ENCODE results near the gene ENPP6.

ENPP6 gene

GRCh38 chr4:184162596-184162995 is 55.1 kb downstream of the ENPP6 start (continued):
- no peak for TF ChIP-seq PRDM2 (tag by site-specific recombination; IDR thresholded peaks at IDR 0.05; ENCODE audit: borderline replicate concordance)

- H3K27ac ChIP-seq (ENCODE audit: extremely low read depth, low read depth, low read length), result no peak overlapping the region
- H3K36me3 ChIP-seq (ENCODE audit: control insufficient read depth in 2 of 2, insufficient read depth in 1 of 2, low read length in 2 of 2), result no peaks in the 10 kb centered on the region
- no peak overlapping the region for H3K4me3 ChIP-seq (ENCODE audit: low read depth, low read length)
- ChIA-PET POLR2A (no interaction called here), CTCF (no interaction called here)
- TF ChIP-seq GLIS2 (tag by site-specific recombination; IDR thresholded peaks at IDR 0.05) (no peak), ZNF404 (tag by site-specific recombination; IDR thresholded peaks at IDR 0.05) (no peak), ZNF449 (tag by site-specific recombination; IDR thresholded peaks at IDR 0.05) (no peak), ZFP69B (tag by site-specific recombination; IDR thresholded peaks at IDR 0.05) (no peak), PRDM6 (tag by site-specific recombination; IDR thresholded peaks at IDR 0.05) (no peak), ZNF416 (tag by site-specific recombination; IDR thresholded peaks at IDR 0.05) (no peak), ZNF621 (tag by site-specific recombination; IDR thresholded peaks at IDR 0.05) (no peak), ZNF239 (tag by site-specific recombination; IDR thresholded peaks at IDR 0.05) (no peak), ZNF792 (tag by site-specific recombination; IDR thresholded peaks at IDR 0.05) (no peak), ZNF777 (tag by site-specific recombination; IDR thresholded peaks at IDR 0.05; ENCODE audit: borderline replicate concordance) (no peak), ZNF146 (tag by site-specific recombination; IDR thresholded peaks at IDR 0.05) (no peak), MYNN (tag by site-specific recombination; IDR thresholded peaks at IDR 0.05; ENCODE audit: borderline replicate concordance) (no peak), PRDM1 (tag by site-specific recombination; IDR thresholded peaks at IDR 0.05) (peak; percentile 93), EGR2 (tag by site-specific recombination; IDR thresholded peaks at IDR 0.05; ENCODE audit: low read depth) (no peak), ZNF138 (tag by site-specific recombination; IDR thresholded peaks at IDR 0.05; ENCODE audit: borderline replicate concordance) (no peak), ZNF366 (tag by site-specific recombination; conservative IDR thresholded peaks at IDR 0.05) (peak; percentile 87)
- H3K4me1 ChIP-seq (ENCODE audit: control insufficient read depth, insufficient read depth, low read length), result no peaks in the 10 kb centered on the region
- no peaks in the 10 kb centered on the region for H3K9me3 ChIP-seq (ENCODE audit: control insufficient read depth, insufficient read depth, low read depth, low read length)
These were observed 60.4 kb downstream of the ENPP6 start for GRCh38 chr4:184157322-184157721.

Data from HEK293 (cell line).